Activated B cell treated with CpG ODN at 0.5 μM for 24 hours (primary cell): ENCODE measurements around the gene MDH1. TPM values are rescaled to one million over a fixed set of nuclear protein-coding genes. Genes with fewer than 3 reads are reported as not detected.
A peak's percentile ranks its signal among the peaks of the same experiment; 100 is the strongest.

Experiments used
- ATAC-seq: fragments of 200-7000 bp; cut with Tn5 transposase; one replicate; pipeline ENCODE4 v1.10.0; 2021; ENCODE audit warnings: low read depth, mild to moderate bottlenecking, moderate library complexity
- CTCF ChIA-PET: fragments of 350-600 bp; sonication (Branson Sonifier 250); formaldehyde crosslinking; loops from one replicate; lab custom pipeline; 2021; ENCODE audit warnings: antibody characterized with exemption; lab: Charles Lee
- POLR2A ChIA-PET: fragments of 350-600 bp; sonication (Branson Sonifier 250); formaldehyde crosslinking; loops from one replicate; lab custom pipeline; 2021; ENCODE audit warnings: antibody characterized with exemption; lab: Charles Lee
- DNase-seq: peaks from one replicate; pipeline ENCODE4 v3.0.0; 2022
- H3K27ac Mint-ChIP-seq: one replicate; pipeline ENCODE4 v1.8.0; 2020; ENCODE audit warnings: mixed read lengths
- H3K27me3 Mint-ChIP-seq: one replicate; pipeline ENCODE4 v1.8.0; 2021; ENCODE audit warnings: mixed read lengths
- H3K36me3 Mint-ChIP-seq: one replicate; pipeline ENCODE4 v1.8.0; 2021; ENCODE audit warnings: low read depth, mixed read lengths
- H3K4me1 Mint-ChIP-seq: one replicate; pipeline ENCODE4 v1.8.0; 2021; ENCODE audit warnings: mixed read lengths
- H3K4me3 Mint-ChIP-seq: one replicate; pipeline ENCODE4 v1.8.0; 2020; ENCODE audit warnings: mild to moderate bottlenecking, mixed read lengths
- H3K9me3 Mint-ChIP-seq: one replicate; pipeline ENCODE4 v1.8.0; 2020; ENCODE audit warnings: mixed read lengths
- CTCF ChIP-seq: fragments of 200-600 bp; IDR thresholded peaks from one replicate; pipeline ENCODE4 v1.8.0; 2022; ENCODE audit warnings: antibody characterized with exemption, mild to moderate bottlenecking
- intact Hi-C: fragments of 100-400 bp; cut with micrococcal nuclease; formaldehyde crosslinking; loops from one replicate; pipeline ENCODE4 v1.15.1; 2024
- total RNA-seq: library from RNA; stranded (reverse); gene quantifications from 2 replicates; pipeline ENCODE4 v1.2.3, GENCODE V29; 2022

The MDH1 gene
- total RNA-seq, 1 donor from 2014 or later, result 120 TPM

DNA sequence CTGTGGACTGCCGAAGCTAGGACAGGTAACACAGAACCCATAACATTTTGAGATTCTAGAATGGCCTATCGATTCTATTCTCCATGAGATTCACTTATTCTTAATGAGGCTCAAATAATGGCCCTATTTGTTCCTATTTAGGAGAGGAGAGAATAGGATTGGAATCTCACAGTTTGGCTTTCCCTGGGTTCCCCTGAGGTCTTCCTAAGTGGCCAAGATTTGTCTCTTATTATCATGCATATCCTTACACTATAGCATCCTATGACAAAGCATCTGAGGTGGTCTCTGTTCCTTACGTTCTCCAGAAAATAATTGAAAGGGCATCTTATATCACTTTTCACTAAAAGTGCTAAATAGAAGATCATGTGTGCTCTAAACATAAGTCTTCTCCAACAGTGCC is 10.0 kb upstream of the MDH1 start:
- no peaks in the 10 kb centered on the region for H3K4me1 Mint-ChIP-seq
- POLR2A ChIA-PET, result no interaction called here
- intact Hi-C loops, result no loop called here
- H3K36me3 Mint-ChIP-seq, result peaks cover 4% of the 10 kb centered on the region
- no peak for TF ChIP-seq CTCF
- no peak for DNase-seq
- no peak overlapping the region for H3K27ac Mint-ChIP-seq
- peaks cover 6% of the 10 kb centered on the region for H3K9me3 Mint-ChIP-seq
- CTCF ChIA-PET, result no interaction called here
- H3K27me3 Mint-ChIP-seq, result no peaks in the 10 kb centered on the region
- ATAC-seq, result no peak
- no peak overlapping the region for H3K4me3 Mint-ChIP-seq

- H3K27ac Mint-ChIP-seq, result no peak overlapping the region
- intact Hi-C loops, result loop anchor here (10.0 kb wide), 1 partner anchor 1474 kb away; the partner anchor contains the start of gene CEP68
- no peak for ATAC-seq
Measured at GRCh38 chr2:63580651-63581297, 8.0 kb upstream of the MDH1 start.

DNA sequence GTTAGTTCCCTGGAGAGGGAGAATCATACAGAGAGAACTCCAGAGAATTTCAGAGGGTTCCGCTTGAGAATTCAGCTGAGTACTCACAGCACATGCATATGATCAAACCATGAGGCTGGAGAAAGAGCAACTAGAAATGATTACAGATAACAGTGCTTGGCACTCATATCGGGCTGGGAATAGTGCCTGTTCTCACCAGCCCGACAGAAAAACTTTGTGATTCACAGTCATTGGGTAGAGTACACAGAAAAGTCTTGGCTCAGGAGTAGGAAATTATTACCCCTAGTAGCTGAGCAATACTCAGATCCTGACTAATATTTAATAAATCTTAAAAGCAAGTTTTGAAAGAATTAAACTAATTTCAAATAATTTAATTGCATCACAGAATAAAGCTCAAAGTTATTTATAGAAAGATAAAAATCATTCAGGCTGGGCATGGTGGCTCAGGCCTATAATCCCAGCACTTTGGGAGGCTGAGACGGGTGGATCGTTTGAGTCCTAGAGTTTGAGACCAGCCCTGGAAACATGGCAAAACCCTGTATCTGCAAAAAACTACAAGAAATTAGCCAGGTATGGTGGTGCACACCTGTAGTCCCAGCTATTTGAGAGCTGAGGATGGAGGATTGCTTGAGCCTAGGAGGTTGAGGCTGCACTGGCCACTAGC is 7.3 kb upstream of the MDH1 start:
- TF ChIP-seq CTCF, result no peak

More at GRCh38 chr2:63580651-63581297, 8.0 kb upstream of the MDH1 start:
- no peak for TF ChIP-seq CTCF
- H3K27me3 Mint-ChIP-seq, result no peaks in the 10 kb centered on the region
- ChIA-PET CTCF (no interaction called here), POLR2A (no interaction called here)
- no peak for DNase-seq
- H3K36me3 Mint-ChIP-seq, result no peaks in the 10 kb centered on the region
- no peaks in the 10 kb centered on the region for H3K4me1 Mint-ChIP-seq
- no peaks in the 10 kb centered on the region for H3K9me3 Mint-ChIP-seq
- no peak overlapping the region for H3K4me3 Mint-ChIP-seq

GRCh38 chr2:63582873-63583272 is 5.9 kb upstream of the MDH1 start:
- Mint-ChIP-seq H3K4me3 (no peak overlapping the region), H3K4me1 (peaks cover 13% of the 10 kb centered on the region), H3K27ac (no peak overlapping the region), H3K36me3 (peaks cover 1% of the 10 kb centered on the region), H3K9me3 (no peaks in the 10 kb centered on the region), H3K27me3 (no peaks in the 10 kb centered on the region)
- ATAC-seq, result no peak
- CTCF ChIA-PET, result no interaction called here
- no peak for TF ChIP-seq CTCF
- intact Hi-C loops, result loop anchor here (10.0 kb wide), 1 partner anchor 1472 kb away; the partner anchor contains the start of gene CEP68
- POLR2A ChIA-PET, result no interaction called here
- no peak for DNase-seq

More for the DNA sequence above, 7.3 kb upstream of the MDH1 start:
- ChIA-PET POLR2A (no interaction called here), CTCF (no interaction called here)
- intact Hi-C loops, result loop anchor here (10.0 kb wide), 1 partner anchor 1473 kb away; the partner anchor contains the start of gene CEP68
- no peaks in the 10 kb centered on the region for H3K9me3 Mint-ChIP-seq
- H3K27ac Mint-ChIP-seq, result no peak overlapping the region
- no peaks in the 10 kb centered on the region for H3K36me3 Mint-ChIP-seq
- no peaks in the 10 kb centered on the region for H3K4me1 Mint-ChIP-seq
- DNase-seq (no peak), ATAC-seq (no peak)
- H3K27me3 Mint-ChIP-seq, result no peaks in the 10 kb centered on the region
- H3K4me3 Mint-ChIP-seq, result no peak overlapping the region

- DNase-seq (no peak), ATAC-seq (no peak)
- peak overlapping the region; percentile 97 for H3K4me3 Mint-ChIP-seq
- ChIA-PET POLR2A (interaction anchor here (0.8 to 2.3 kb wide), 10 partner anchors 9 to 1847 kb away, joined by 3 to 39 read pairs (median 6); partner anchors contain the start of genes ACTR2, EHBP1, RAB1A and UGP2), CTCF (no interaction called here)
- intact Hi-C loops, result loop anchor here (1.0 to 10.0 kb wide), 14 partner anchors 253 to 1844 kb away; partner anchors contain the start of genes ACTR2, AFTPH, B3GNT2 and CCT4
- H3K36me3 Mint-ChIP-seq, result peaks cover 18% of the 10 kb centered on the region
- H3K9me3 Mint-ChIP-seq, result no peaks in the 10 kb centered on the region
- TF ChIP-seq CTCF, result no peak
- no peaks in the 10 kb centered on the region for H3K27me3 Mint-ChIP-seq
- peak overlapping the region; percentile 97 for H3K27ac Mint-ChIP-seq
- peaks cover 47% of the 10 kb centered on the region for H3K4me1 Mint-ChIP-seq
Measured at GRCh38 chr2:63587814-63588384, 864 bp upstream of the MDH1 start.
